ENCODE data around the gene SLC4A9.

SLC4A9 gene

GRCh38 chr5:140360101-140360500 lies at the start of gene SLC4A9:
Gene SLC4A9, plus strand, starts transcription at chr5:140360194. Its CDS starts 43 bp downstream, at chr5:140360237.
- DNase-seq = no peak

- no peak for DNase-seq
These were observed 49.6 kb upstream of the SLC4A9 start for GRCh38 chr5:140310434-140310833.

GRCh38 chr5:140311011-140311467 lies 49.0 kb upstream of the SLC4A9 start:
- no peak for DNase-seq

- no peak for DNase-seq
These were observed 47.8 kb upstream of the SLC4A9 start for GRCh38 chr5:140312067-140312790.

- no peak for DNase-seq
These were observed 47.2 kb upstream of the SLC4A9 start for GRCh38 chr5:140312791-140313189.

GRCh38 chr5:140317859-140318258 lies 42.1 kb upstream of the SLC4A9 start:
- no peak for DNase-seq

- no peak for DNase-seq
These were observed 41.2 kb upstream of the SLC4A9 start for GRCh38 chr5:140318792-140319191.

GRCh38 chr5:140319833-140320232 lies 40.2 kb upstream of the SLC4A9 start:
- no peak for DNase-seq

GRCh38 chr5:140321796-140322195 lies 38.2 kb upstream of the SLC4A9 start:
- no peak for DNase-seq

GRCh38 chr5:140322751-140323731 lies 37.0 kb upstream of the SLC4A9 start:
- DNase-seq = no peak

GRCh38 chr5:140324041-140324600 lies 35.9 kb upstream of the SLC4A9 start:
- no peak for DNase-seq

- no peak for DNase-seq
These were observed 35.3 kb upstream of the SLC4A9 start for GRCh38 chr5:140324617-140325241.

GRCh38 chr5:140325486-140325885 lies 34.5 kb upstream of the SLC4A9 start:
- DNase-seq = no peak

GRCh38 chr5:140327589-140327988 lies 32.4 kb upstream of the SLC4A9 start:
- DNase-seq = no peak

GRCh38 chr5:140328036-140328764 lies 31.8 kb upstream of the SLC4A9 start:
- DNase-seq = no peak

GRCh38 chr5:140329739-140330481 lies 30.1 kb upstream of the SLC4A9 start:
- DNase-seq = no peak

- DNase-seq = no peak
These were observed 28.4 kb upstream of the SLC4A9 start for GRCh38 chr5:140331638-140332037.

- no peak for DNase-seq
These were observed 23.6 kb upstream of the SLC4A9 start for GRCh38 chr5:140336388-140336787.

GRCh38 chr5:140337880-140338279 lies 22.1 kb upstream of the SLC4A9 start:
- DNase-seq = no peak

- DNase-seq = no peak
These were observed 21.7 kb upstream of the SLC4A9 start for GRCh38 chr5:140338336-140338735.

GRCh38 chr5:140338908-140339307 lies 21.1 kb upstream of the SLC4A9 start:
- no peak for DNase-seq

- no peak for DNase-seq
These were observed 20.4 kb upstream of the SLC4A9 start for GRCh38 chr5:140339636-140340035.

Measured in NCI-H2227 treated with DMSO at 0.1 percent for 48 hours (cell line).